ENCODE data around the gene CPEB1. TPM values are rescaled to one million over a fixed set of nuclear protein-coding genes. Genes with fewer than 3 reads are reported as not detected.
"Not testable (repeated sequence)": the region's sequence is repeated elsewhere in the genome, so short reads cannot be mapped to it uniquely, and the experiment has no call there.

Gene CPEB1
- total and polyA plus RNA-seq, 5 experiments from 2014 or later, result 2.2 to 3.6 (median 3.0) TPM

DNA sequence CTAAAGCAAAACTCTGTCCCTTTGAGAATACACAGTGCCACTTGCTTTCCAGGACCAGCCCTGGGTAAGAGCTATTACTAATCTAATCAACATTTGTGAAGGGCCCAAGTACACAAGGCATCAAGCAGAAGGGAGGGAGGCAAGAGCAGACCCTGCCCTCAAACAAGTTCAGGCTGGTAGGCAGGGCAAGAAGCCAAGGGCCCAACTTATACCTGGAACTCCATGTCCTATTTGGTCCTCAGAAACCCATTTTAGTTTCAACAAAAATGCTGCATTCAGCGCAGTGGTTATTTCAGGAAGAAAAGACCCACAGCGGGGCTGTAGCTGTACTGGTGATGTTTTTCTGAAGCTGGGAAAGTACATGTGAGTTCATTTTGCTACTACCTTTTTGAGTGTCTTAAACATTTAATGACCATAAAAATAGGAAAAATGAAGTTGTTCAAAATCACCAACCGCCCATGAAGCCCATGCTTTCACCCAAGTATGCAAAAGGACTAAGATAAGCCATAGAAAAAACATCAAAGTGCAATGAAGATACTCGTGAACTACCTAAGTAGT is 109.7 kb downstream of the CPEB1 start:
- H3K36me3 Mint-ChIP-seq, result peaks cover 8 to 62% (median 13%) of the 10 kb centered on the region in 3 donors
- H3K27ac Mint-ChIP-seq, result peak overlapping the region in 5 of 10 donors; percentile 26 to 77 (median 53)
- H3K4me1 Mint-ChIP-seq, result peaks cover 12 to 37% (median 28%) of the 10 kb centered on the region in 4 donors
- ATAC-seq (no peak), DNase-seq (no peak)
- POLR2A ChIA-PET, result no interaction called here
- peak overlapping the region in 6 of 10 donors; percentile 42 to 70 (median 59) for H3K4me3 Mint-ChIP-seq
- no peaks in the 10 kb centered on the region for H3K27me3 Mint-ChIP-seq
- no peaks in the 10 kb centered on the region for H3K9me3 Mint-ChIP-seq

DNA sequence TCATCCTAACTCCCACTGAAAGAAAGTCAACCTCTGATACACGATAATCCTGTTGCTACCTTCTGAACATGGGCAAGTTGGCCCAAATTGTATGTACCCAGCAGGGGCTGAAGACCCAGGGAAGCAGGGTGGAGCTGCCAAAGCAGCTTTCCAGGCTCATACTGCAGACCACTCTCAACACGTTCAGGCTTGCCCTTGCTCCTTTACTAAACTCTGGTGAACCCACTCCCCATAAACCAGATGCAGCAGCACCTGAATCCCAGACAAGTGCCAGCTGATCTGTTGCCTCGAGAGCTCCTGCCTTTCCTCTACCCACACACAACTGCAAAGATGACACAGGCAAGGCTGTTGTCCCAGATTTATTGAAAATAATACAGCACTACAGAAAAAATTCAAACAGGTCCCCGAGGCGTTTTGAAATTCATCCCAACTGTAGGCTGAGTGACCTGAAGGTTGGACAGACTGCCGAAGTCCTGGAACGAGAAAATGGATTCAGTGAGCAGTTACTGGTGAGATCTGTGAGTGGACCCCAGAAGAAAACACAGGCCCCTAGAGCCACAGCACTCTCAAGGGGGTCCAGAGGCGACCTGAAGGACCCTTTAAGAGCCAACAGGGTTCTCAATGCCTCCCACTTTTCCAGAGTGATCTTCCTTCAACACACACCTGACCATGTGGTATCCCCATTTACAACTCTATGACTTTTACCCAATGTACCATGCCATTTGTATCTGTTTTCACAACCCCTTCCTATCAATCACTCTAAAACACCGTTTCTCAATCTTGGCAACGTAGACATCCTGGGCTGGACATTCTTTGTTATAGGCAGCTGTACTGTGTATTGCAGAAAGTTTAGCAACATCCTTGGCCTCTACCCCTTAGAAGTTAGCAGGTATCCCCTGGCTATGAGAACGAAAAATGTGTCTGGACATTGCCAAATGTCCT is 110.5 kb downstream of the CPEB1 start:
- Mint-ChIP-seq H3K9me3 (no peaks in the 10 kb centered on the region), H3K36me3 (peaks cover 8 to 62% (median 13%) of the 10 kb centered on the region in 3 donors), H3K27ac (peak overlapping the region in 6 of 10 donors; percentile 36 to 77 (median 45)), H3K4me1 (peaks cover 12 to 37% (median 28%) of the 10 kb centered on the region in 4 donors), H3K27me3 (no peaks in the 10 kb centered on the region), H3K4me3 (peak overlapping the region in 2 of 10 donors; percentile 16 to 35)
- DNase-seq (no peak), ATAC-seq (no peak)
- POLR2A ChIA-PET, result no interaction called here

GRCh38 chr15:82535566-82536408 is 111.4 kb downstream of the CPEB1 start:
- DNase-seq, result no peak
- H3K9me3 Mint-ChIP-seq, result no peaks in the 10 kb centered on the region
- peak overlapping the region in 5 of 10 donors; percentile 4 to 46 (median 36) for H3K27ac Mint-ChIP-seq
- H3K4me1 Mint-ChIP-seq, result peaks cover 9 to 31% (median 25%) of the 10 kb centered on the region in 4 donors
- peak overlapping the region in 1 of 10 donors; percentile 35 for H3K4me3 Mint-ChIP-seq
- H3K27me3 Mint-ChIP-seq, result no peaks in the 10 kb centered on the region
- ATAC-seq, result no peak
- POLR2A ChIA-PET, result no interaction called here
- H3K36me3 Mint-ChIP-seq, result peaks cover 8 to 62% (median 13%) of the 10 kb centered on the region in 3 donors

DNA sequence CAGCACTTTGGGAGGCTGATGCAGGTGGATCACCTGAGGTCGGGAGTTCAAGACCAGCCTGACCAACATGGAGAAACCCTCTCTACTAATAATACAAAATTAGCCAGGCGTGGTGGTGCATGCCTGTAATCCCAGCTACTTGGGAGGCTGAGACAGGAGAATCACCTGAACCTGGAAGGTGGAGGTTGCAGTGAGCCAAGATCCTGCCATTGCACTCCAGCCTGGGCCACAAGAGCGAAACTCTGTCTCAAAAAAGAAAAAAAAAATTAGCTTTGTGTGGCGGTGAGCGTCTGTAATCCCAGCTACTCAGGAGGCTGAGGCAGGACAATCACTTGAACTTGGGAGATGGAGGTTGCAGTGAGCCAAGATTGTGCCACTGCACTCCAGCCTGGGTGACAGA is 112.0 kb downstream of the CPEB1 start:
- H3K4me3 Mint-ChIP-seq, POLR2A ChIA-PET: not testable (repeated sequence)
- H3K36me3 Mint-ChIP-seq, result peaks cover 8 to 62% (median 13%) of the 10 kb centered on the region in 3 donors

GRCh38 chr15:82534457-82534861 is 112.7 kb downstream of the CPEB1 start:
- ATAC-seq, H3K27me3 Mint-ChIP-seq, POLR2A ChIA-PET, H3K9me3 Mint-ChIP-seq, DNase-seq: not testable (repeated sequence)
- H3K4me1 Mint-ChIP-seq, result peaks cover 10 to 27% (median 20%) of the 10 kb centered on the region in 4 donors
- H3K4me3 Mint-ChIP-seq, result peak overlapping the region in 1 of 10 donors; percentile 29
- H3K36me3 Mint-ChIP-seq, result peaks cover 8 to 58% (median 13%) of the 10 kb centered on the region in 3 donors
- H3K27ac Mint-ChIP-seq, result peak overlapping the region in 1 of 10 donors; percentile 6

More for the DNA sequence above, 112.0 kb downstream of the CPEB1 start:
- not testable (repeated sequence) for H3K27me3 Mint-ChIP-seq, DNase-seq, H3K9me3 Mint-ChIP-seq, ATAC-seq, H3K27ac Mint-ChIP-seq
- H3K4me1 Mint-ChIP-seq, result peaks cover 10 to 28% (median 22%) of the 10 kb centered on the region in 4 donors

DNA sequence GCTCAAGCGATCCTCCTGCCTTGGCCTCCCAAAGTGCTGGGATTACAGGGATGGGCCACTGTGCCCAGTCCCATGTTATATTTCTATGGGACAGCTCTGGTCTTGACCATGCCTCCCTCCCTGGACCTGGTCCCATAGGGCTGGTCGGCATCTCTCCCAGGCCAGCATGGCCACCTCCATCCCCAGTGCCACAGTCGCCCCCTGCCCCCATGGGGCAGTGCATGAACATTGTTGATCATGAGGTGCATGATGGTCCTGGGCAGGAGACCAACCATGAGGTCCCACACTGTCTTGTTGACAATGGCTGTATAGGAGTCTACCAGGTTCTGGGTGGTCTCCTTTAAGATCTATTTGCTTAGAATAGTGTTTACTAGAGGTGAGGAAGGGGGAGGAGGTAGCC is 113.4 kb downstream of the CPEB1 start:
- POLR2A ChIA-PET, result no interaction called here
- Mint-ChIP-seq H3K9me3 (no peaks in the 10 kb centered on the region), H3K27me3 (no peaks in the 10 kb centered on the region), H3K36me3 (peaks cover 6 to 52% (median 13%) of the 10 kb centered on the region in 3 donors), H3K4me3 (no peak overlapping the region), H3K4me1 (peaks cover 8 to 21% (median 14%) of the 10 kb centered on the region in 4 donors), H3K27ac (peak overlapping the region in 1 of 10 donors; percentile 53)
- DNase-seq (no peak), ATAC-seq (no peak)

DNA sequence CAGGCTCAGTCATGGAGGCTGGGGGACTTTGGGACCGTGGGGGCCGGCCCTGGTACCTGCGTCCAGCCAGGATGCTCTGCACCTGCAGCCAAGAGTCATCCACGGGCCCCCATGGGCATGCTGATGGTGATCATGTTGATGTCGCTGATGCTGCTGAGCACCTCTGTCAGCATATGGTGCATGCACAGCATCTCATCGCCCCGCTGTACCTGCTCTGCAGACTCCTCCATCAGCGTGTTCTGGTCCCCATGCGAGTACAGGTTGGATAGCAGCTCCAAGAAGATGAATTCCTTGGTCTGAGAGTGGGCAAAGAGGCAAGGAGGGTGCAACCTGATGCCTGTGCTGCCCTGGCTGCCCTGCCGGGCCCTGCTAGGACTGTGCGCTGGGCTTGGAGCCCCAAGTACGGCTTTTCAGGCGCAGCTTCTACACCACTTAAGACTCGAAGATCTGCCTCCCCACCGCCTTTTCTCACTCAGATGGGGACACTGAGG is 114.1 kb downstream of the CPEB1 start:
- Mint-ChIP-seq H3K9me3 (no peaks in the 10 kb centered on the region), H3K4me3 (no peak overlapping the region), H3K27ac (no peak overlapping the region), H3K27me3 (no peaks in the 10 kb centered on the region), H3K4me1 (peaks cover 7 to 14% (median 8%) of the 10 kb centered on the region in 4 donors), H3K36me3 (peaks cover 4 to 44% (median 13%) of the 10 kb centered on the region in 3 donors)
- ATAC-seq (no peak), DNase-seq (no peak)
- POLR2A ChIA-PET, result no interaction called here

DNA sequence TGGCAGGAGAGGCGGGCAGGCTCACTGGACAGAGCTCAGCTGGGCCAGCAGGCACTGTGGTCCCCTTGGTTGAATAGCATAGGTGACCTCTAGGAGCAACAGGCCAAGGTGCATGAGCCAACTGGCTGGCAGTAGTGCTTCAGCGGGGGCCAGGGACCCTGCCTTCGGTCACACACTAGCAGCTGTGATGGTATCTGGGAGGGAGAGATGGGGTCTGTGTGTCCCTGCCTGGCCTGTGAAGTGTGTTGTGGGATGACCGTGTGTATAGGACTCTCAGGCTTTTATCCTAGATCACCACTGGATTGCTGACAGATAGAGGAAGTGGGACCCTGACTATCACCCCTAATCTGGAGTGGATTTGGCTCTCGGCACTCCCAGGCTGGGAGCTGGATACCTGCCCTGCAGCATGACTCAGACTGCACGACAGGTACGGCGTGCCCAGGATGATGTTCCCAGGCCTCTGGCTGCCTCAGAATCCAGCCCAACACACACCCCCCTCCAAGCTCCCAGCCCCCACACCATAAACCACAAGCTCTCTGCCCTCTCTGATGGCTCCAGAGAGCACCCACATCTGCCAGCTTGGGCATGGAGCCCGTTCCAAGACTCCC is 114.7 kb downstream of the CPEB1 start:
- Mint-ChIP-seq H3K27me3 (no peaks in the 10 kb centered on the region), H3K27ac (peak overlapping the region in 1 of 10 donors; percentile 70), H3K4me3 (no peak overlapping the region), H3K36me3 (peaks cover 4 to 39% (median 13%) of the 10 kb centered on the region in 3 donors), H3K4me1 (peaks cover 3 to 8% (median 5%) of the 10 kb centered on the region in 4 donors), H3K9me3 (no peaks in the 10 kb centered on the region)
- POLR2A ChIA-PET, result interaction anchor here (1.0 kb wide), 1 partner anchor 8 kb away, joined by 3 read pairs; the partner anchor contains the start of gene RPS17
- no peak for ATAC-seq
- no peak for DNase-seq

GRCh38 chr15:82531496-82532382 is 115.4 kb downstream of the CPEB1 start:
- POLR2A ChIA-PET, result interaction anchor here (0.5 to 1.6 kb wide), 4 partner anchors 8 to 278 kb away, joined by 3 to 16 read pairs (median 4); partner anchors contain the start of genes RPS17 and WHAMM
- peak overlapping the region in 2 of 10 donors; percentile 66 to 73 for H3K27ac Mint-ChIP-seq
- no peaks in the 10 kb centered on the region for H3K9me3 Mint-ChIP-seq
- no peaks in the 10 kb centered on the region for H3K27me3 Mint-ChIP-seq
- no peak for DNase-seq
- peaks cover 1 to 4% (median 3%) of the 10 kb centered on the region in 4 donors for H3K4me1 Mint-ChIP-seq
- no peak for ATAC-seq
- no peak overlapping the region for H3K4me3 Mint-ChIP-seq
- H3K36me3 Mint-ChIP-seq, result peaks cover 4 to 31% (median 13%) of the 10 kb centered on the region in 3 donors

- Mint-ChIP-seq H3K27me3 (no peaks in the 10 kb centered on the region), H3K36me3 (peaks cover 4 to 22% (median 12%) of the 10 kb centered on the region in 3 donors), H3K4me1 (peaks cover 0 to 4% (median 2%) of the 10 kb centered on the region in 4 donors), H3K4me3 (peak overlapping the region; percentile 58 to 89 (median 78)), H3K27ac (peak overlapping the region in 7 of 10 donors; percentile 24 to 83 (median 41)), H3K9me3 (no peaks in the 10 kb centered on the region)
- DNase-seq (peak; percentile 51 to 87 (median 71)), ATAC-seq (peak; percentile 92)
- POLR2A ChIA-PET, result interaction anchor here (1.0 to 1.6 kb wide), 3 partner anchors 9 to 455 kb away, joined by 3 to 16 read pairs (median 3); partner anchors contain the start of genes RAMAC, RPS17 and WHAMM
Observed at GRCh38 chr15:82530606-82531379, 116.4 kb downstream of the CPEB1 start.

All from naive thymus-derived CD8-positive, alpha-beta T cell (primary cell).